Measurements from ENCODE around the gene ACER2. TPM values are rescaled to one million over a fixed set of nuclear protein-coding genes. Genes with fewer than 3 reads are reported as not detected.

Gene ACER2
- total RNA-seq, 2 donors from 2014 or later, result 2.3 to 2.4 TPM

- TF ChIP-seq, protein P1, sequence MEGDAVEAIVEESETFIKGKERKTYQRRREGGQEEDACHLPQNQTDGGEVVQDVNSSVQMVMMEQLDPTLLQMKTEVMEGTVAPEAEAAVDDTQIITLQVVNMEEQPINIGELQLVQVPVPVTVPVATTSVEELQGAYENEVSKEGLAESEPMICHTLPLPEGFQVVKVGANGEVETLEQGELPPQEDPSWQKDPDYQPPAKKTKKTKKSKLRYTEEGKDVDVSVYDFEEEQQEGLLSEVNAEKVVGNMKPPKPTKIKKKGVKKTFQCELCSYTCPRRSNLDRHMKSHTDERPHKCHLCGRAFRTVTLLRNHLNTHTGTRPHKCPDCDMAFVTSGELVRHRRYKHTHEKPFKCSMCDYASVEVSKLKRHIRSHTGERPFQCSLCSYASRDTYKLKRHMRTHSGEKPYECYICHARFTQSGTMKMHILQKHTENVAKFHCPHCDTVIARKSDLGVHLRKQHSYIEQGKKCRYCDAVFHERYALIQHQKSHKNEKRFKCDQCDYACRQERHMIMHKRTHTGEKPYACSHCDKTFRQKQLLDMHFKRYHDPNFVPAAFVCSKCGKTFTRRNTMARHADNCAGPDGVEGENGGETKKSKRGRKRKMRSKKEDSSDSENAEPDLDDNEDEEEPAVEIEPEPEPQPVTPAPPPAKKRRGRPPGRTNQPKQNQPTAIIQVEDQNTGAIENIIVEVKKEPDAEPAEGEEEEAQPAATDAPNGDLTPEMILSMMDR (conservative IDR thresholded peaks at IDR 0.05), result no peak
- H3K27ac Mint-ChIP-seq, result no peak overlapping the region
- H3K4me1 Mint-ChIP-seq, result peaks cover 3% of the 10 kb centered on the region
- Histone ChIP-seq H3K4me1 (ENCODE audit: control insufficient read depth, insufficient read depth, low read length) (peaks cover 4% of the 10 kb centered on the region), H3K9ac (ENCODE audit: extremely low read depth, low read length, poor library complexity, severe bottlenecking) (no peak overlapping the region), H3K36me3 (ENCODE audit: control insufficient read depth, insufficient read depth, low read length) (no peaks in the 10 kb centered on the region), H3K4me3 (ENCODE audit: low read length) (no peak overlapping the region), H3K27ac (ENCODE audit: low read depth, low read length) (no peak overlapping the region), H3K9me3 (ENCODE audit: control insufficient read depth, low read length) (no peaks in the 10 kb centered on the region), H3K27me3 (ENCODE audit: control insufficient read depth, insufficient read depth, low read length, poor library complexity, severe bottlenecking) (peaks cover 9% of the 10 kb centered on the region)
- H3K27me3 Mint-ChIP-seq (ENCODE audit: insufficient read depth), result peaks cover 10% of the 10 kb centered on the region
- H3K36me3 Mint-ChIP-seq (ENCODE audit: low read depth), result no peaks in the 10 kb centered on the region
- 88 to 94% methylated on average over 2 of the region's 2 CpGs for WGBS, 2 experiments (ENCODE audit: insufficient coverage in 1 of 2, insufficient read length in 1 of 2)
- no peaks in the 10 kb centered on the region for H3K9me3 Mint-ChIP-seq
- no peak for DNase-seq
- H3K4me3 Mint-ChIP-seq, result no peak overlapping the region
These were observed 85.1 kb downstream of the ACER2 start for GRCh38 chr9:19493876-19494275.

- H3K27me3 Mint-ChIP-seq (ENCODE audit: insufficient read depth), result peaks cover 11% of the 10 kb centered on the region
- Histone ChIP-seq H3K9ac (ENCODE audit: extremely low read depth, low read length, poor library complexity, severe bottlenecking) (no peak overlapping the region), H3K4me1 (ENCODE audit: control insufficient read depth, insufficient read depth, low read length) (peaks cover 4% of the 10 kb centered on the region), H3K4me3 (ENCODE audit: low read length) (no peak overlapping the region), H3K27me3 (ENCODE audit: control insufficient read depth, insufficient read depth, low read length, poor library complexity, severe bottlenecking) (peaks cover 9% of the 10 kb centered on the region), H3K27ac (ENCODE audit: low read depth, low read length) (no peak overlapping the region), H3K9me3 (ENCODE audit: control insufficient read depth, low read length) (no peaks in the 10 kb centered on the region), H3K36me3 (ENCODE audit: control insufficient read depth, insufficient read depth, low read length) (no peaks in the 10 kb centered on the region)
- TF ChIP-seq, protein P1 (conservative IDR thresholded peaks at IDR 0.05), result peak; percentile 8
- H3K4me1 Mint-ChIP-seq, result peaks cover 3% of the 10 kb centered on the region
- H3K4me3 Mint-ChIP-seq, result no peak overlapping the region
- H3K27ac Mint-ChIP-seq, result no peak overlapping the region
- DNase-seq, result peak; percentile 67
- H3K36me3 Mint-ChIP-seq (ENCODE audit: low read depth), result no peaks in the 10 kb centered on the region
- WGBS, 2 experiments (ENCODE audit: insufficient coverage in 1 of 2, insufficient read length in 1 of 2), result 81 to 89% methylated on average over 3 to 9 of the region's 9 CpGs
- H3K9me3 Mint-ChIP-seq, result peaks cover 4% of the 10 kb centered on the region
These were observed 86.6 kb downstream of the ACER2 start for GRCh38 chr9:19495186-19496028.

DNA sequence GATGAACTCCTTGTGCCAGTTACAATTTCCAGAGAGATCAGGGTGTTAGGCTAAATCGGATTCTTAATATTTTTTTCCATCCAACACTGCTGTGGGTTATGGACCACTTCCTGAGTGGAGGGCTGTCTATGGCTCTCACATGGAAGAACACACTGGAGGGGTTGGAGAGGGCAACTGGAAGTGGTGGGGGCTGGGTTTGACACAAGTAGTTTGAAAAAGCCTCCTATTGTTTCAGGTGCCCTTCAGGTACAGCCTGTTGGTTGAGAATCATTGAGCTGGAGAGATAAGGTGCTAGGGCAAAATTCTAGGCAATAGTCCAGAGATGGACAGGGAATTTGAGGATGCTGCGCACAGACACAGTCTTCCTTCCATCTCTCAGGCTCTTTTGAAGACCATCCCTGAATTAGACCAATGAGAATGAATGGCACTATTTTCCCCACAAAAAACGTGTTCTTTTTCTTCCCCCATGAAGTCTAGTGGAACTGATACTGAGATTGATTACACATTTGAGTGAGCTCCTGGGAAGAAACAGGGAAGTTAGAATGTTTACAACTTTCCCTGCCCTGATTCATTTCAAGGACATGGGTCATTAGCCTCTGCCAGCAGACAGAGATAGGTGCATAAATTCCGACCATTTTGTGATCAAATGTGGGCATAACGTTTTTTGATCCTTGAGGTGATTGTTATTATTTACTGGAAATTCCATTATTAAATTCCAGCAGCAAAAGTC is 87.7 kb downstream of the ACER2 start:
- H3K27me3 ChIP-seq (ENCODE audit: control insufficient read depth, insufficient read depth, low read length, poor library complexity, severe bottlenecking), result peaks cover 9% of the 10 kb centered on the region
- H3K9me3 Mint-ChIP-seq, result peaks cover 11% of the 10 kb centered on the region
- H3K27ac Mint-ChIP-seq, result no peak overlapping the region
- H3K27me3 Mint-ChIP-seq (ENCODE audit: insufficient read depth), result peaks cover 19% of the 10 kb centered on the region
- H3K4me1 ChIP-seq (ENCODE audit: control insufficient read depth, insufficient read depth, low read length), result peaks cover 4% of the 10 kb centered on the region
- no peaks in the 10 kb centered on the region for H3K9me3 ChIP-seq (ENCODE audit: control insufficient read depth, low read length)
- TF ChIP-seq, protein P1 (conservative IDR thresholded peaks at IDR 0.05), result no peak
- no peak for DNase-seq
- H3K27ac ChIP-seq (ENCODE audit: low read depth, low read length), result no peak overlapping the region
- no peak overlapping the region for H3K4me3 Mint-ChIP-seq
- no peak overlapping the region for H3K4me3 ChIP-seq (ENCODE audit: low read length)
- H3K4me1 Mint-ChIP-seq, result peaks cover 3% of the 10 kb centered on the region
- no peaks in the 10 kb centered on the region for H3K36me3 ChIP-seq (ENCODE audit: control insufficient read depth, insufficient read depth, low read length)
- H3K9ac ChIP-seq (ENCODE audit: extremely low read depth, low read length, poor library complexity, severe bottlenecking), result no peak overlapping the region
- no peaks in the 10 kb centered on the region for H3K36me3 Mint-ChIP-seq (ENCODE audit: low read depth)
- WGBS, 2 experiments (ENCODE audit: insufficient coverage in 1 of 2, insufficient read length in 1 of 2), result 84 to 100% methylated on average over 1 to 5 of the region's 5 CpGs
